H7 (cell line): ENCODE data around the gene DPCD. TPM values are rescaled to one million over a fixed set of nuclear protein-coding genes. Genes with fewer than 3 reads are reported as not detected.

Source experiments
- DNase-seq: peaks from one replicate; pipeline ENCODE4 v3.0.0; 2012
- H3K27me3 ChIP-seq: 2 replicates; pipeline ENCODE4 v1.6.0; 2011; ENCODE audit warnings: mild to moderate bottlenecking, low read length; ENCODE audit not compliant: control insufficient read depth, insufficient read depth
- H3K36me3 ChIP-seq: replicated peaks from 2 replicates; pipeline ENCODE4 v1.5.1; 2011; ENCODE audit warnings: low read length; ENCODE audit not compliant: control insufficient read depth, insufficient read depth
- H3K4me3 ChIP-seq: 2 replicates; pipeline ENCODE4 v1.5.1; 2011; ENCODE audit warnings: low read depth, mild to moderate bottlenecking, control low read depth, low read length, moderate library complexity; ENCODE audit not compliant: insufficient read depth
- total RNA-seq: library from RNA; depleted of rRNA; stranded (reverse); fragments of >200 nt; shearing (Covaris generic); gene quantifications from 2 replicates; pipeline ENCODE4 v1.2.3, GENCODE V29; 2014

The DPCD gene
- total RNA-seq, 1 experiment from 2014 or later, result 48.7 TPM

DNA sequence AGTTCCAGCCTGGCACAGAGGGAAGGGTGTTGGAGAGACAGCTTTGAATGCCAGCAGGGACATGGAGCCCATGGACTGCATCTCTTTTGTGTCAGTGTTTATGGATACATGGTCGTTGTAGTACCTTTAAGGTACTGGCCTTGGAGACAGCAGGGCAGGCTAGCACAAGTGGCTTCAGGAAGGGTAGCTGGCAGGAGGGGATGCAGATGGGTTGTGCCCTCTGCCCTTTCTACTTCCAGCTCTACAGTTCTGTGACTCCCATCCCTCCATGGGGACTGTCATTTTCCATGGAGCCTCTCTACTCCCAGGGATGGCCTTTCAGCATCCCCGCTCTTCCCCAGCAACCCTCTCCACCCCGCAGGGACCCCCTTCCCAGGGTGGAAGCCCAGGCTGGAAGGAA is 25.1 kb upstream of the DPCD start:
- peaks cover 24% of the 10 kb centered on the region for H3K27me3 ChIP-seq
- peak; percentile 27 for DNase-seq
- no peak overlapping the region for H3K4me3 ChIP-seq
- H3K36me3 ChIP-seq, result no peaks in the 10 kb centered on the region

DNA sequence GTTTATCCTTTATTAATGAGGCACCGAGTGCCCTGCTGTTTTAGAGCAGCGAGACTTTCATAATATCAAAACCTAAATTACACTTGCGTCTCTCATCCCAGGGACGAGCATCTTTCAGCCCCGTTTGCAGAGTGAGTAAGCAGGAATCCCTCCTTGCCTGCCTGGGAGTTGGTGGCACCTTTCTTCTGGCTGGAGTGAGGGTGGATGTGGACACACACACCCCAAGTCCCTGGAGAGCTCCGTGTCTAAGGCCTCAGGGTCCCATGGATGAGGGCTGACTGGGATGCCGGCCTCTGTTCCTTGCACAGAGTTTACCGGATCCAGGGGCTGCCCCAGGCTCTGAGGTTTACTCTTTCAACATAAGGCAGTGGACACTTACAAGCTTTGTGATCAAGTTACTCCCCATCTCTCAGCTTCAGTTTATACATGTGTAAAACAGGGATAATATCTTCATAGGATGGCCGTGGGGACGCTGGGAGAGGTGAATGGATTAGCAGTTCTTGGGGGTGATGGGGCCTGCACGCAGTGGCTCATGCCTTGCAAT is 24.6 kb upstream of the DPCD start:
- no peak overlapping the region for H3K4me3 ChIP-seq
- peaks cover 30% of the 10 kb centered on the region for H3K27me3 ChIP-seq
- DNase-seq, result peak; percentile 25
- no peaks in the 10 kb centered on the region for H3K36me3 ChIP-seq

DNA sequence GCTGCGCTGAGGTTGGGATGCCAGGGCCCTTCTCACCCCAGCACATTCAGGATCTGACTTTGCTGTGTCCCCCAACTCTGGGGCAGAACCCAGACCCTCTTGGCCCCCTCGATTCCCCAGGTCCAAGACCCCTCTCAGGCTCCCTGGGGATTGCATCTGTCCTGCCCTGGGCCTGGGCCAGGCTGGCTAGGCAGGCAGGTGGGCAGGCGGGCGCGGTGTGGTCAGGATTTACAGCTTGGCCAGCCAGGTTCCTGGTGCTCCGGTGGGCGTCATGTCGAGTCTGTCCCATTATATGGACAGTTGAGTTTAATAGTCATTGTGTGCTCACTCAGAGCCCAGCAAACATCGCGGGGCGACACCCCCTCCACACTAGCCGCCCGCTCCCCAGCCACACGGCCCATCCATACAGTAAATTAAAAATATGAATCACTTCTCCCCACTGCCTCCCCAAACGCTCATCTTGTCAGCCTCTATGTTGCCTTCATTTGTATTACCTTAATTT is 23.6 kb upstream of the DPCD start:
- Histone ChIP-seq H3K4me3 (no peak overlapping the region), H3K36me3 (no peaks in the 10 kb centered on the region), H3K27me3 (peaks cover 38% of the 10 kb centered on the region)
- DNase-seq, result peak; percentile 35

DNA sequence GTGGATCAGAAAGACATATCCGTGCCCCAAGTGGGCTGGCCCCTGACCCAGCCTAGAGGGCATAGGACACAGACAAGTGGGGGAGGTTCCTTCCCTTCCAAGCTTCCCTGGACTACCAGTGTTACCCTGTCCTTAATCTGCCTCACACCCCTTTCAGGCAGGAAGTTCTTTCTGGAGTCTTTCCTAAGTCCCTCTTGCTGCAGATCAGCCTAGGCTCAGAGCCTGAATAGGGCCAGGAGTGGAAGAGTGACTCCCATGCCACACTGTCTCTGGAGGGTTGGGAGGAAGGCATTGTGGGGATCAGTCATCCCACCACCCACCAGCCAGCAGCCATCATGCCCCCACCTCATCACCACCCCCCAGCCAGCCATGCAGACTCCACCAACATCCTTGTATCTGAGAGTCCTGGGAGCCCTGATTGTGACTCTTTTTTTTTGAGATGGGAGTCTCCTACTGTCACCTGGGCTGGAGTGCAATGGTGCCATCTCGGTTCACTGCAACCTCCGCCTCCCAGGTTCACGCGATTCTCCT is 22.7 kb upstream of the DPCD start:
- Histone ChIP-seq H3K27me3 (peaks cover 43% of the 10 kb centered on the region), H3K36me3 (no peaks in the 10 kb centered on the region), H3K4me3 (no peak overlapping the region)
- DNase-seq, result peak; percentile 24

DNA sequence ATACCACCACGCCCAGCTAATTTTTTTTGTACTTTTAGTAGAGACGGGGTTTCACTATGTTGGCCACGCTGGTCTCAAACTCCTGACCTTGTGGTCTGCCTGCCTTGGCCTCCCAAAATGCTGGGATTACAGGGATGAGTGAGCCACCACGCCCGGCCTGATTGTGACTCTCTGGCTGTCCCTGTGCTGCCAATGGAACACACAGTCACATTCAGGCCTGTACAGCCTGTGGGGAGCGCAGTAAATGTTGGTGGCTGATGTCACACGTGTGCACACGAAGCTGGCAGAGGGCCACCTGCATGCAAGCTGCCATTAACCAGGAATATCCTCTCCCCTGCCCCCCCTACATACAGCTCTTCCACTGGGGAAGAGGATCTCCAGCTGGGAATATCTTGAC is 22.2 kb upstream of the DPCD start:
- Histone ChIP-seq H3K36me3 (no peaks in the 10 kb centered on the region), H3K27me3 (peaks cover 47% of the 10 kb centered on the region), H3K4me3 (no peak overlapping the region)
- no peak for DNase-seq

DNA sequence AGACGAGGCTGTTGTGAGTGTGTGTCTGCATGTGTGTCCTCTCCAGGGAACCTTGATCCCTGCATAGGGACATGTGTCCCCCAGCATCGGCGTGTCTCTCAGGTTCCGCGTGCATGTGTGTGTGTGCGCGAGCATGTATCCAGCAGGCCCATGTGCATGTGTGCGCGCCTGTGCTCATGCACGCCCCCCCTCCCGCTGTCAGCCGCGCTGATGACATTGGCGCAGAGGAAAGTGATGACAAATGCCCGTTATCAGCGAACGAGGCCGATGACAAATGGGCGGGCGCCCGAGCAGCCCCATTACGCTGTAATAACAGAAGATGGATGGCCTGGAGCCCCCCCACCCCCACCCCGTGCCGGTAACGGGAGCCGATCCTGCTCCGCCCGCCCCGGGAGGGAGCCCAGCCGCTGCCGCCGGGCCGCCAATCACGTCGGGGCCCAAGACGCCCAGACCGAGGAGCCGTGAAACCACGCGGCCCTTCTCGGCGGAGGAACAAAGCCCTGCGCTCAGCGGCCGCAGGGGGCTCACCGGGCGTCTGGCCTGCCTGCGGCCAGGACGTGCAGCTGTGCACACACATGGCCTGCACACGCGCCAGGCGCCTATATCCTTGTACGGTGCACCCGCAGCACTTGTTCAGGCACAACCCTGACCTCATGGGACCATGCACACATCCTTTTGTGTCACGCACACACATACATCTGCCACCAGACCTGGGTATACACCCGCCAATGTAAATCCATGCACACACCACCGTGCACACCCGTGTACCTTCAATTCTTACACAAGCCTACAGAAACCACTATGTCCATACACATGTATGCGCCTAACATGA is 21.6 kb upstream of the DPCD start:
- DNase-seq, result peak; percentile 90
- H3K27me3 ChIP-seq, result peaks cover 54% of the 10 kb centered on the region
- no peak overlapping the region; the same call in 1 of the 2 replicates for H3K4me3 ChIP-seq
- H3K36me3 ChIP-seq, result no peaks in the 10 kb centered on the region

DNA sequence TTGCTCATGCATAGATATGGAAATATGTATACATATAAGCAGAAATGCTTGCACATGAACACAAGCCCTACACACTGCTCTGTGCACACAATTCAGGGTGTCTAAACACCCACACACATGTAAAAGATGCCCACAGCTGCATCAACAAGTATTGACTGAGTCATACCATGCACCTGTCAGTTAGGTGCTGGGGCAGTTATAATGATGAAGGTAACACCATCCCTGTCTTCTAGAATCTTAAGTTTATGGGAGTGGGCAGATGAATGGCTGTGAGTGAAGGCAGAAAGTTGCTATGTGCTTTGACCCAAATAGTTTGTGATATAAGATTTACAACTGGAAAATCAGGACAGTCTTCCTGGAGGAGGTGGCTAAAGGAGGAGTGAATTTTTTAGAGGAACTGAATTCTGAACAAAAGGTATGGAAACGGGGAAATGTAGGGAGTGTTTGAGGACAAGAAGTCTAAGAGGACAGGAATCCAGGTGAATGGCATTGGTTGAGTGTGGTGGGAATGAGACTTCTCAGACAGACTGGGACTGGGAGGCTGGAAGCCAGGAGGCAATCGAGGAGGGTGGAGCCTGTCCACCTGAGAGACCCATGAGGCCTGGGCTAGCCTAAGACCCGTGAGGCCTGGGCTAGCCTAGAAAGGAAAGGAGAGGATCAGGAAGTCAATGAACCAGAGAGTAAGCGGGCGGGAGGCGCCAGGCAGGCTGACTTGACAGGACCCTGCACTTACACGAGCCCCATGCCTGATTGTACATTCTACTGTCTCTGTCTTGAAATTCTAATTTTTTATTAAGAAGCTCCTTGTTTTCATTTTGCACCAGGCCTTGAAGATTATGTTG is 20.7 kb upstream of the DPCD start:
- H3K36me3 ChIP-seq, result no peaks in the 10 kb centered on the region
- H3K27me3 ChIP-seq, result peaks cover 57% of the 10 kb centered on the region
- no peak overlapping the region for H3K4me3 ChIP-seq
- DNase-seq, result peak; percentile 45

DNA sequence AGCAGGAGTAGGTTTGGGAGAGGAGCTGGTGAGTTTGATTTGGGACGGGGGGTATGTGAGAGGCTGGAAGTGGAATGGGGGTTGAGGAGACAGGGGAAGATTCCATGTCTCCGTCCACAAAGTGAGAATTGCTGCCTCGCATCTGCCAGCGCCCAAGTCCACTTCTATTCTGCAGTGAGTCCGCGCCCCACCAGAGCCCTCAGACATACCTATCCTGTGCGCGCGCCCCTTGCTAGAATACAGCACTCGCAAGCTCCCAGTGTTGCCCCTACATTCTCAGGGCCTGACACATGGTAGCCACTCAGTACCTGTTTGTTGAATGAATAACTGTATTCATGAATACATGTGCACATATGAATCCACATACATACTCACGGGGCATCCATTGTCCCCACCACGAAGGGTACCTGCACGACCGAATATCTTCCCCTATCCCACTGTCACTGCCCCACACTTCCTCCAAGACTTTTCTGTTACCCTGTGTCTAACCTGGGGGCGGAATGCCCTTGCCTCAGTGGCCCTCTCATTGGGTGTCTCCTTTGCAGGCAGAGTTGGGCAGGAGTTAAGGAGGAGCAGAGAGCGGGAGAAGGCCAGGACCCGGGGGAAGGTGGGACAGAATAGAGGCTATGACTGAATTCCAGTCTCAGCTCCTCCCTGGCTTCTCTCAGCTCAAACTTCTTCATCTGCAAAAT is 19.9 kb upstream of the DPCD start:
- Histone ChIP-seq H3K27me3 (peaks cover 61% of the 10 kb centered on the region), H3K36me3 (no peaks in the 10 kb centered on the region), H3K4me3 (no peak overlapping the region)
- peak; percentile 30 for DNase-seq

DNA sequence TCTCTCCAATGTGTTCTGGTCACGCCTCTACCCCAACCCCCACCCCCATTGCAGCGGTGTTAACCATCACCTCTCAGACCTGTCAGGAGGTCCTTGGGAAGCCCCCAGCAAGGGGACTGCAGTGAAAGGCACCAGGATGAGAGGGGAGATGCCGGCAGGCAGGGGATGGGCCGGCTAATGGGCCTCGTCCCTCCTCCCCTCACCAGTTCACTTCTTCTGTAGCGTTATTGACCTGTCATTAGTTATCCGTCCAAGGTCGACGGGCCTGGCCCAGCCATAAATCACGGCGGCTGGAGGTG is 18.8 kb upstream of the DPCD start:
- DNase-seq, result peak; percentile 84
- peak overlapping the region; percentile 76 for H3K4me3 ChIP-seq
- H3K27me3 ChIP-seq, result peaks cover 61% of the 10 kb centered on the region
- H3K36me3 ChIP-seq, result no peaks in the 10 kb centered on the region

DNA sequence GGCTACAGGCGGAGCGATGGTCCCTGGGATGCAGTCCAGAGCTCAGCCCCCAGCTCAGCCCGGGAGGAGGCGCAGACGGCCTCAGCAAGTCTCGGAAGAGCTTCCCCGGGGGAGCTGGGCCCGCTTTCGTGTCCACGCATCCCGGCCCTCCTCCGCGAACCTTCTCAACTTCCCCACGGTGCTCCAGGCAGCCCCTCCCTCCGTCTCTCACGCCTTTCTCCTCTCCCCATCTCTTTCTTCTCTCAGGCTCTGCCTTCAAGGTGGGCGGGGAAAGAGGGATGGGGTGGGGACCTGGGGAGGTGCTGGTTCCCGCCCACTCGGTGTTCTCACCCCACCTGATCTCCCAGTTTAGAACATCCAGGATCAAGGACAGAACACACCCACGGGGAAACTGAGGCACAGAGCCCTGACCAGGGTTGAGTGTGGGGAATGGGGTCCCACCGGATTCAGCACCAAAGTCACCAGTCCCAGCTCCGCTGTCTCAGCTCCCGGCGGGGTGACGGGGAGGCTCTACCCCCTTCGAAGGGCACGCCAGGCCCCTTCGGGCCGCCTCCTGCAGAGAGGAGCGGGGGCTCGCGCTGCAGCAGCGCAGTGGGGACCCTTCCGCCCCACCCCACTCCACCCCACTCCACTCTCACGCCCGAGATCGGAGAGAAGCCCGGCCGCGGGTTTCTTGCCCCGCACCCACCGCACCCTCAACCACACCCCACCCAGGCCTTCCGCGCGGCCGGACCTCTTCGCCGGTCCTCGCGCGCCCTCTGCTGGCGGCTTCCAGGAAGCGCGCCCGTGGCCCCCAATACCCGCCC is 18.3 kb upstream of the DPCD start:
- Histone ChIP-seq H3K36me3 (no peaks in the 10 kb centered on the region), H3K27me3 (peaks cover 61% of the 10 kb centered on the region), H3K4me3 (peak overlapping the region; percentile 76)
- peak; percentile 98 for DNase-seq

DNA sequence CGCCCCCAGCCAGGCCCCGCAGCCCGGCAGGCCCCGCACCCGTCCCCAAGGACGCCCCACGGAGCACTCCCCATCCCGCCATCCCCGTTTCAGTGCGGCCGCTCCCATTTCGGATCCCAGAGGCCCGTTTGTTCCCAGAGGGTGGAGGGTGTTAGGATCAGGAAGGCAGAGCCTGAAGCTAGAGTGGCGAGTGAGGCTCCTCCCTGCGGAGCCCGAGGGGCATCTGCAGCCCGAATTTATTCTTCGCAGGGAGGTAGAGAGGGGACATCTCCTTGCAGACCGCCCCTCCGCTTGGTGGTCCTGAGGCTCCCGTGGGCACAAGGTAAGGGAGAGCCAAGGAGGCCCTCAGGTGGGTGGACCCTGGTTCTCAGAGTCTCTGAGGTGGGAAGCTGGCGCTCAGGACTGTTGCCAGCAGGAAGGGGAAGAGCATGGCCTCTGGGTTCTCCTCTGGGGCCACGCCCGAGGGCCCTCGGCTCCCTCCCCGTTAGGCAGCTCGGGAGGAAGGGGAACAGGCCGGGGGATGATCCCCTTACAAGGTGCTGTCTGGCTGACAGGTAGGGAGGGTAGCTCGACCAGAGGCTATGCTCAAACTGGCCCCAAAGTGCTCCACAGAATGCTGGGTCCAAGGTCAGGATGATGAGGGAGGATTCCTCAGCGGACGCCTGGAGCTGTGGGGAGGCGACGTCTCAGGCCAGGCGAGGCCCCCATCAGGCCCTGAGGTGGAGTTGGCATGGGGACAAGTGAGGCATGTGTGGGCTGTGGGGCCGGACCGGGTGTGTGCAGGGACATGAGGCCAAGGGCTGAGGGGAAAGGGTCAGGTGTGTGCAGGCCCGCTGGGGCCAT is 17.5 kb upstream of the DPCD start:
- DNase-seq, result peak; percentile 81
- no peaks in the 10 kb centered on the region for H3K36me3 ChIP-seq
- H3K4me3 ChIP-seq, result peak overlapping the region; percentile 76
- H3K27me3 ChIP-seq, result peaks cover 57% of the 10 kb centered on the region

DNA sequence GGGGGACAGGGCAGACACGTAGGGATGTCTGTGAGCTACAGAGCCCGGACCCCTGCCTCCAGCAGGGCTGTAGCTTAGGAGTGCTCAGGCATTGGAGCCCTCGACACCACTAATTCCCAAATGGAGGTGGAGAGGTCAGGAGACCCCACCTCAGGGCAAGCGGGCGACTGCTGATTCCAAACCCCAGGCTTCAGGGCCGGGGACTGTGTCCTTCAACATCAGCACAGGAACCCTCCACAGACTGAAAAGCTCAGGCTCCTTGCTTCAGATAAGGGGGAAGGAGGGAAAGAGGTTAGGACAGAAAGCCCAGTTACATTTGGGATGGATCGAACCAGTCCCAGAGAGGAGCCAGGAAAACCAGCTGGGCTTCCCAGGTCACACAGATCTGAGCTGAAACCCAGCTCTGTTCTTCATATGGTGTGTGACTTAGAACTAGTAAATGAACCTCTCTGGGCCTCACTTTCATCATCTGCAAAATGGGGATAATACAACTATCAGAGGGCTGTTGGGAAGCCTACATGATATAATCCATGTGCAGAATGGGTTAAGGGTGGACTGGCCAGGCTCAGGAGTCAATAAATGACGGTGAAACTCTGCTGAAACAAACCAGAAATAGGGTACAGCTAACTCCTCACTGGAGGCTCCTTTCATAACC is 16.7 kb upstream of the DPCD start:
- H3K27me3 ChIP-seq, result peaks cover 51% of the 10 kb centered on the region
- no peak for DNase-seq
- no peaks in the 10 kb centered on the region for H3K36me3 ChIP-seq
- no peak overlapping the region for H3K4me3 ChIP-seq
